ENCODE results near the gene PPIG.

- TF ChIP-seq CTCF (IDR thresholded peaks at IDR 0.05), result peak in 1 of 3 experiments; percentile 30
- peak; percentile 78 to 89 for TF ChIP-seq POLR2AphosphoS5 (IDR thresholded peaks at IDR 0.05; ENCODE audit: insufficient read depth in 1 of 2, low read depth in 1 of 2)
Measured at GRCh38 chr2:169573160-169573973, 10.8 kb upstream of the PPIG start, which contains the start of gene FASTKD1.
